ENCODE measurements around the gene RNF212.
"Not testable (repeated sequence)": the region's sequence is repeated elsewhere in the genome, so short reads cannot be mapped to it uniquely, and the experiment has no call there.

Gene RNF212

DNA sequence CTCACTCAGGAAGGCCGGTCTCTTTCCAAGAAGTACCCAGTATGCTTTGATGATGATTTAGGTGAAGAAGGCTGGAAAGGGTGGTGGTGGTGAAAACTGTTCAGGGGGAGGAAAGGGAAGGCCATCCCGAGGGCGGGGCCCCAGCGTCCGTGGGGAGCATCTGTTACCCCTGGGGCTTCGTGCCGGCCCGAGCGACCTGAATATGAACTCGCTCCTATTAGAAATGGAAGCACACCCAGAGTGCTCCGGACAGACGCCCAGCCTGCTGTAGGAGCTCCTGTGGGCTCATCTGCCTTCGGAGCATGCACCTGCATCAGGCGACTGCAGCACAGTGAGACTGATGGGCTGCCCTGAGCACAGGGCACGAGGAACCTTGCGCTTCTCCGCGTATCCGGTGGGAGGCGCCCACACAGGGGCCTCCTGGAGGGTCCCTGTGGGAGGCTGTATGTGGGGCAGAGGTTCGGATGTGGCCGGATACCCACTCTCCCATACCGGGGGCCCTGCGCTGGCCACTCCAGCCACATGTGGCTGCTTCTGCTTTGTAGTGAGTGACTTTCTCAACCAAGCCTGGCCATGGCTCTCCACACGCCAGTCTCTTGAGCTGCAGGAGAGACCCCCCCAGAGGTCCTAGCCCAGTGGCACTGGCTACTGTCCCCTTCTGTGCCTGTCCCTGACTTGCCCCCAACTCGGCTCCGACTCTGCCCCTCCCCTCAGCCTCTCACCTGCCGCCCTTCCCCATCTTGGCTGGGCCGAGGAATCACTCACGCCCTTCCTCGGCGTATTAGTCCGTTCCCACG is 65.2 kb downstream of the RNF212 start:
- no peak for DNase-seq

DNA sequence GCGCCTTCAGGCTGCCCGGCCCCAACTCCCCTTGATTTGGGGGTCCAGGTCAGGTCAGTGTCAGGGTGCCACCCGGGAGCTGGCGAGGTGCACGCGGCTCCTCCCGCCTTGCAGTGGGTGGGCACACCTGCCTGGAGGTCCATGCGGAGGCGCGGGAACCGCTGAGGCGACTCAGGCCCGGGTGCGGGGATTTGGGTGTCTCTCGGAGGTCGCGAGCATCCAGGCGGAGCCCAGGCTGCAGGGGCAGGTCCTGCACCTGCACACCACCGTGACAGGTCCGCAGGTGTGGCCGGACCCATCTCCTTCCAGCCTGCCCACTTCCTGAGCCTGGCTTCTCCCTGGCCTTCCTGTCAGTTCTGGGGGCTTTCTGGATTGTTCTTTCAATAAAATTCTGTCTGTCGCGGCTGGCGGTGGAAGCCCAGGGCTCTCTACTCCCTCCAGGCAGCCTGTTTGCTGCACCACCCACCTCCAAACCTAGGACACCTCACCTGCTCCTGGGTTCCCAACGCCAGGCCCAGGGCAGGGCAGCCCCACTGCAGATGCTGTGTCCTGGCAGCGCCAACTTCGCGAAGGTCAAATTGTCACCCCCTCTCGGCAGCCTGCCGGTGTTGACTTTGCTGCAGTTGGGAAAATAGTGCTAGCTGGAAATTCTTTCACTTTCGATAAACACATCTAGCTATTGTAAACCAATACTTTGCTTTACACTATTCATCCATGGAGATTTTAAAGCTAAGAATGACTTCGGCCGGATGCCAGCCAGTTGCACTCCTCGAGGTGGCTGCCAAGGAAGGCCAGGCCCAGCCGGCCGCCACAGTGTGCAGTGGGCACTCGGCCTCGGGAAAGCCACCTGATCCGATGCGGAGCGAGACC is 66.0 kb downstream of the RNF212 start:
- no peak for DNase-seq

DNA sequence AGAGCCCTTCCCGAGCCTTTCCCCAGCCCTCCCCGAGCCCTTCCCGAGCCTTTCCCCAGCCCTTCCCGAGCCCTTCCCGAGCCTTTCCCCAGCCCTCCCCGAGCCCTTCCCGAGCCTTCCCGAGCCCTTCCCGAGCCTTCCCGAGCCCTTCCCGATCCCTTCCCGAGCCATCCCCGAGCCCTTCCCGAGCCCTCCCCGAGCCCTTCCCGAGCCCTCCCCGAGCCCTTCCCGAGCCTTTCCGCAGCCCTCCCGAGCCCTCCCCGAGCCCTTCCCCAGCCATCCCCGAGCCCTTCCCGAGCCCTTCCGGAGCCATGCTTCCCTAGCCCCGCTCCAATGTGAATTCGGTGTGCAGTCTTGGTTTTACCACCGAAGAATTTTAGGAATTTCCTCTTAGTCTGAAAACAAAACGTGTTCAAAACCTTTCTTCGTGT is 66.8 kb downstream of the RNF212 start:
- DNase-seq, result not testable (repeated sequence)

DNA sequence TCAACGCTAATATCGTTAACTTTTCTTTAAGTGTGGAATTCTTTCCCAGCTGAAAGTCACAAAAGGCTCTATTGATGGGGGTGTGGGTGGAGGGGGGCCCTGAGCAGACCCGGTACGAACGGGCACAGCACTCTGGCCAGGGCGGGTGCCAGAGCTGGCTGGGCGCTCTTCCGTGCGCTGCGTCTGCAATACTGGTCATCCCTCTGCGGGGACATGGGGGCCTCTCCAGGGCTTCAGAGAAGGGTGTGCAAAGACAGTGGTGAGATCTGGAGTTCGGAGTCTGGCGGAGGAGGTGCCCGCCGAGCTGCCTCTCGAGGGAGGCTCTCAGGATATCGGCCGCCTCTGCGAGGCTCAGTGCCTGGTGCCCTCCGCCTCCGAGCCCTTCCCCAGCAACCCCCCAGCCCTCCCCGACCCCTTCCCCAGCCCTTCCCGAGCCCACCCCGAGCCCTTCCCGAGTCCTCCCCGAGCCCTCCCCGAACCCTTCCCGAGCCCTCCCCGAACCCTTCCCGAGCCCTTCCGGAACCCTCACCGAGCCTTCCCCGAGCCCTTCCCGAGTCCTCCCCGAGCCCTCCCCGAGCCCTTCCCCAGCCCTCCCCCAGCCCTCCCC is 67.7 kb downstream of the RNF212 start:
- no peak for DNase-seq

DNA sequence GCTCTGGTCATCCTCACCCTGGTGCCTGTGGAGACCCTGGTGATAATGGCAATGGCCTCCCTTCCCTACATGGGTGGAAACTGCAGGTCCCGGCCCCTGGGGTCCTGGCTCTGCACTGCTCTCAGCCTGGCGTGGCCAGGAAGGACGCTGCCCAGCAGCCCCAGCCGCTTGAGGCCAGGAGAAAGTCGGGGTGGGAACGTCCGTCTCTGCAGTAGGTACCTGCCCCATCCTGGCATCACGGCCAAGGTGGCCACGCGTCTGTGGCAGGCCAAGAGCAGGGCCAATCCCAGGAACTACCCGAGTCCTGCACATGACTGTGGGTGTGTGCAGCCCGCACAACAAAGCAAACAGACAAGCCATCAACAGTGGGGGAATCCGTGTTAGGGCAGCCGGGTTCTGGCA is 68.2 kb downstream of the RNF212 start:
- DNase-seq, result no peak

DNA sequence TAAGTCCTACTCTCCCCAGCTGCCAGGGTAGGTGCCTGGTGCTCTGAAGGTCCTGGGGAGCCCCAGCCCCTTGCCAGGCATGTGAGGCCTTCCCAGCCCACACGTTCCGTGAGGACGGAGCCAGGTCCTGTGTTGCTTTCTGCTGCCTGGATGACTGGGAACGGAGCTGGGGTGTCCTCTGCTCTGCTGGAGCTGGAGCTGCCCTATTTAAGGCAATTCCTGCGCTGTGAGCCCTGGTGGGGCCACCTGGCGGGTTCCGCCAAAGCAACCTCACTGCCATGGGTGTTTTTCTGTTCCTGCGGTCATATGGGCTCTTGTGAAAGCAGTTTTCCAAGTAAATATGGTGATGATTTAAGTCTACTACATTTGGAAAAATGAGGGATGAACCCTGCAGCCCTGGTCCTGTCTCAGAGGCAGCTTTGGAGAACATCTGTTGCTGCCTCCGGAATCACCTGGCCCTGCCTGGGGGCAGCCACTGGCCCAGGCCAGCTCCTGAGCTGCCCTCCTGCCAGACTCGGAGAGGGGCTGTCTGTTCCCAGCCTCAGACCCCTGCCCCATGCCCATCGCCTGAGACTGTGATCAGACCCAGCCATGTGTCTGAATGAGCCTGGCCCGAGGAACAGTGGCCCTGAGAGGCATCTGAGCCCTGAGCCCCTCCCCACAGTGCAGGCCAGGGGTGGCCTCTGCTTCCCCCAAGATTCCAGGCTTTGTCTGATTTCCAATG is 68.7 kb downstream of the RNF212 start:
- DNase-seq, result no peak

DNA sequence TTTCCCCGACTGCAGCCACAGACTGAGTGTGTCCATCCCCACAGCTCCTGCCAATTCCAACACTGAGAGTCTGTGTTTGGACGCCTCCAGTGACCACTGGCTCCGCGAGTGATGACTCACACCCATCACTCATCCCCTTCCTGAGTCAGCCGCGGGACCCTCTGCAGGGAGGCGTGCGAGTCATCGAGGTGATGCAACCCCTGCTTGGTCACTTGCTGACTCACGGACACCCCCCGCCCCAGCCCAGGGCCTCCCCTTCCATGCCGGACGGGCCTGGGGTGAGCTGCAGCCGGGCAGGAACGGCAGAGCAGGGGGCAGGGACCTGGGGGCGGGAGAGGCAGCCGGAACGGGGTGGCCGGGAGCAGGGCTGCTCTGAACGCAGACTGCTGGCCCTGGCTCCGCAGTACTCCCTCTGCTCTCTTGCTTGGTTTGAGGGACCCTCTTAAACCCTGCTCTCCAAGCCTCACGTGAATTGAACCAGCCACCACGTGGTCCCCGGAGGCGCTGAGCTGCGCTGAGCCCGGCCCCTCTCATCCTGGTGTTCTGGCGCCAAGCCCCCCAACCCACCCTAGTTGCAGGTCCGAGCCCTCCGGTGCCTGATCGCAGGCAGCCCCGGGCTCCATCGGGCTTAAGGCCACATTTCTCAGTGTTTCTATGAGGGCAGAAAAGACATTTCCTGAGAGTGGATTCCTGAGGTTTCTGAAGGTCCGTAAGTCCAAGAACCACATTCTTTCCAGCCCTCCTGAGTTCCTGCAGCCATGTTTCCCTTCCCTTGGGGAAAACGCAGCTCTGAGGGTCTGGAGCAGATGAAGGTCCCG is 69.5 kb downstream of the RNF212 start:
- DNase-seq, result no peak

DNA sequence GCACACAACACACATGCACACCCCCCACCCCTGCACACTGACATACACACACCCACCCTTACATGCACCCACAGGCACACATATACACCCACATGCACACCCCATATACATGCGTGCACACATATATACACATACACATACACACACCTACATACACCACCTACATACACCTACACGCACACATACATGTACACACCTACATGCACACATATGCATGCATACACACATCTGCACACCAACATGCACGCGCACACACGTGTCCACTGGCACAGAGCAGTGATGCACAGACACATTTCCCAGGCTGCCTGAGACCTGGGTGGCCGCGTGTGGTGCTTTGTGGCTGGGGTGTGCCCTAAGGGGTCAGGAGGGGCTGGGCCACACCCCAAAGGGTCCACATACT is 70.2 kb downstream of the RNF212 start:
- no peak for DNase-seq

DNA sequence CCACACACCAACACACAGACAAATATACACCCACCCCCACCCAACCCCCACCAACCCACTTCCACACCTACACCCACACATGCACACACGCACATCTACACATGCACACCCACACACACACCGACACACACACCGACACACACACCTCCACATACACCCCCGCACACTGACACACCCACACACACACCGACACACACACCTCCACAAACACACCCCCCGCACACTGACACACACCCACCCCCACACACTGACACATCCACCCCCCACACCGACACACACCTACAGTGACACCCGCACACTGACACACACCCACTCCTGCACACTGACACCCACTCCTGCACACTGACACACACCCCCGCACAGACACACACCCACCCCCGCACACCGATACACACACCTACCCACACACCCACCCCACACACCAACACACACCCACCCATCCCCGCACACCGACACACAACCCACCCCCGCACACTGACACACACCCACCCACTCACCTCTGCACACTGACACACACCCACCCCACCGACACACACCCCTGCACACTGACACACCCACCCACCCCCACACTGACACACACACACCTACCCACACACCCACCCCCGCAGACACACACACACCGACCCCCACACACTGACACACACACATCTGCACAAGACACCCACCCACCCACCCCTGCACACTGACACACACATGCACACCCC is 70.9 kb downstream of the RNF212 start:
- no peak for DNase-seq

DNA sequence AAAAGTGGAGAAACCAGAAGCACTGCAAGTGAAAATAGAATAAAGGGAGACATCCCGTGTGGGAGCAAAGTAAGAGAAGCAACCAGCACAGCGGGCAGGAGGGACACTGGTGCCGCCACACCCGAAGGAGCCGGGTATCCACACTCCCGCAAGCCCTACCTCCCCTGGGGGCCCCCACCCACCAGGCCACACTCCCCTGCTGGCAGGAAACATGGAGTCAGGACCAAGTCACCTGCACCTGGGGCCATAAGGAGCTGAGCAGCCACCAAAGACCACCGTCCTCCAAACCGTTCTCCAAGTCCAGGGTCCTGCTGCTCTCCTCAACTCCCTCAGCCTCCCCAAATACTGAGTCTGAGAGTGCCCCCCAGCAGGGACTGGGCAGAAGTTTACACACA is 71.4 kb downstream of the RNF212 start:
- no peak for DNase-seq

DNA sequence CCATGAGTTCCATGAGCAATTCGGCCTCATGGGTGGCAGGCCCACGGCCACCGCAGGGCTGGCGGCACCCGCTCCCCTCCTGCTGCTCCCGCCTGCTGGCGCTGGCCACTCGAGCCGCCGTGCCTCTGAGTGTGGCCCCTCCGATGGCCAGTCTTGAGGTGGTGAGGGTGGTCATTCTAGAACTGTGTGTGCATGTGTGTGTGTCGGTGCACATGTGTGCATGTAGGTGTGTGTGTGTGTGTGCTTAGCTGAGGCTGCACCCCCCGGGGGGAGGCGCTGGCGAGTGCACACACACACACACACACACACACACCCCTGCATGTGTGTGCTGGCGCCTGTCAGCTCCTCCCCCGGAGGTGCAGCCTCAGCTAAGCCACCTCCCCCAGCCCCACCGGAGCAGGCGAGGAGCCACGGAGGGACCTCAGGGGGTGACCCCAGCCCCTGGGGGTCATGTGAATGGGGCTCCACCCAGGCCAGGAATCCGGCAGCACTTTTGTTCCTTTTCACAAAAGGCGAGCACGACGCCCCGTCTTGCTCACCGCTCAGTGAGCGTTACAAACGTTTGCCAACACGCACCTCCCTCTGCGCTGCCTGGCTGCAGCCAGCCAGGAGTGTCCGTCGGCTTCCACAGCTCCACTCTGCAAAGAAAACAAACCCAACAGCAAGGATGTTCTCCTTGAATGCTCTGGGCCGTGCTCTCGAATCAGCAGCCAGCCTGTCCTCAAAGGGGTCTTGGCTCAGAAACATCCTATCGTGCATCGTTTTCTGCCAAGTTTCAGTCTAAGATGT is 72.0 kb downstream of the RNF212 start:
- no peak for DNase-seq

DNA sequence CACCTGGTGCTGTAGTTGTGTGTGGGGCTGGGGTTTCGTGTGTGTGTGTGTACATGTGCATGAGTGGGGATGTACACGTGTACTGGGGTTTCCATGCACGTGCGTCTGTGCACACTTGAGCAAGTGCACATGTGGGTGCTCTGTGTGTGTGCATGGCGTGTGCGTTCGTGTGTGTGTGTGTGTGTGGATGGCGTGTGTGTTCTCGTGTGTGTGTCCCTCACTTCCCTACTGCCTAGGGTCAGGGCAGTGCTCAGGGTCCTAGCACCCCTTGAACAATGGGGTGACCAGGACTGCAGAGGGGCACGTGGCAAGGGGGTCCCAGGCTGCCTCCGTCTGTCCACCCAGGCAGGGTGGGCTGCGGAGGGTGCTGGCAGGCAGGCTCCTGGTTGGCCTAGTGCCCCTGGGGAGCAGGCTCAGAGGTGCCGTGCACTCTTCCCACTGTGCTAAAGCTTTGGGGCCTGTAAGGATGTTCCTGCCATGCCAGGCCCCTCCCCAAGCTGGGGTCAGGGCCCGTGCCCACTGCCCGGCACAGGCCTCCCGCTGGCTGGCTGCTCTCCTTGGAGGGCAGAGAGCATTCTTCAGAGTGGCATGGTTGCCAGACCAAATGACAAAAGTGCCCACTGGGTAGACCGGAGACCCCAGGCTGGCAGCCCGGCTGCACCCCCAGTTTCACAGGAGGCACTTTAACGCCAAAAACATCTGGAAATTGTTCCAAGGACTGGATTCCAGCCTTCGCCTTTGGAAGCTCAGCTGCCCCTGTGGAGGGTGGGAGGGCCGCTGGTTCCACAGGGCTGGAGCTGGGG is 72.8 kb downstream of the RNF212 start:
- no peak for DNase-seq

DNA sequence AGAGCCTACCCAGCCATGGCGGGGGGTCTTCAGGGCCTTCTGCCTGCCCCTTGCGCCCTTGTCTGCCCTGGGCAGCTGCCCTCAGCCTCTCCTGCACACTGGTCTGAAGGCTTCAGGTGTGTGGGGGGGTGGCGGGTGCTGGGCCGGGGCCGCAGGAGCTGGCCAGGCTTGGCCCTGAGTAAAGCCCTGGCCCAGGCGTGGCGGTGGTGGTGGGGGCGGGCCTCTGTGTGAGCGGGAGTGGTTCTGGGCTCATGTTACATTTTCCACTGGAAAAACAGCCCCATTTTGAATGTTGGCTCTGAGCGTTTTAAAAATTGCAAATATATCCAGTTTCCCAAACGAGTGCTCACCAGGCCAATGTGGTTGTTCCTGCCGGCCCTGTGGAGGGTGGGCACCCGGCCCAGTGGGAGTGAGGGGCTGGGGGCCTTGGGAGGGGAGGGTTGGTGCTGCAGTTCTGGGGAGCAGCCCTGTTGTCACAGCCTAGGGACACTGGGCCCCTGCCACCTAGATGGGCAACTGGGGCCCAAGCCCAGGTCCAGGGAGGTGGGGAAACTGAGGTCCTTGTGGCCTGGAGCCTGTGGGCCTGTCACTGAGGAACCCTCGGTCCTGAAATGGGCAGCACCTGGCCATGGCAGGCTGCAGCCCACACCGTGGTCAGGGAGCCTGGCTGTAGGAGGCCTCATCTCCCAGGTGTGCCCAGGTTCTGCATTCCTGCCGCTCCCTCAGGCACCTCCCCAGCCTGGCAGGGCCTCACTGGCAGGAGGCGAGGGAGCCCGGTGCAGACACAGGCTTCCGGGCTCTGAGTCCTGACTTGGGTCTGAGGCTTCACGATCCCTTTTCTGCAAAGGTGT is 73.6 kb downstream of the RNF212 start:
- no peak for DNase-seq

DNA sequence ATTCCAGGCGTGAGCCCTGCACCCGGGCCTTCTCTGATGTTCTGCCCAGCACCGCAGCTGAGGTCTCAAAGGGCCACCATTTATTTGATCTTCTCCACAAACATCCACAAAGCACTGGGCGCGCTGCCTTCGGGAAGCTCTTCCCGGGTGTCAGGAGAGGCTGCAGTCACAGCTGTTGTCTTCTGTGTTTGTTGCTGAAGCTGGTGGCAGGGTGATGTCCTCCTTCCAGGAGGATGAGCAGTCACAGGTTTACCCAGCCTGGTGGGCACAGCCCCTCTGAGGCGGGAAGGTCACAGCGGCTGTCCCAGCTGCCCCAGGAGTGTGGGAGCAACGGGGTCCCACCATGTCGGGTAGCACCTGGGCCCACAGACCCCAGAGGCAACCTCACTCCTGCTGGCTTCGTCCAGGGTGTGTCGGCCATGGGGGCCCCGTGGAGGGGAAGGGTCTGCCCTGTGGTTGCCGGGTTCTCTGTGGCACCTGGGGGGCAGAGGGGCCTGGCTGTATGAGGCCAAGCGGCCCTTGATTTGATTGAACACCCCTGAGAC is 74.3 kb downstream of the RNF212 start:
- DNase-seq, result no peak

DNA sequence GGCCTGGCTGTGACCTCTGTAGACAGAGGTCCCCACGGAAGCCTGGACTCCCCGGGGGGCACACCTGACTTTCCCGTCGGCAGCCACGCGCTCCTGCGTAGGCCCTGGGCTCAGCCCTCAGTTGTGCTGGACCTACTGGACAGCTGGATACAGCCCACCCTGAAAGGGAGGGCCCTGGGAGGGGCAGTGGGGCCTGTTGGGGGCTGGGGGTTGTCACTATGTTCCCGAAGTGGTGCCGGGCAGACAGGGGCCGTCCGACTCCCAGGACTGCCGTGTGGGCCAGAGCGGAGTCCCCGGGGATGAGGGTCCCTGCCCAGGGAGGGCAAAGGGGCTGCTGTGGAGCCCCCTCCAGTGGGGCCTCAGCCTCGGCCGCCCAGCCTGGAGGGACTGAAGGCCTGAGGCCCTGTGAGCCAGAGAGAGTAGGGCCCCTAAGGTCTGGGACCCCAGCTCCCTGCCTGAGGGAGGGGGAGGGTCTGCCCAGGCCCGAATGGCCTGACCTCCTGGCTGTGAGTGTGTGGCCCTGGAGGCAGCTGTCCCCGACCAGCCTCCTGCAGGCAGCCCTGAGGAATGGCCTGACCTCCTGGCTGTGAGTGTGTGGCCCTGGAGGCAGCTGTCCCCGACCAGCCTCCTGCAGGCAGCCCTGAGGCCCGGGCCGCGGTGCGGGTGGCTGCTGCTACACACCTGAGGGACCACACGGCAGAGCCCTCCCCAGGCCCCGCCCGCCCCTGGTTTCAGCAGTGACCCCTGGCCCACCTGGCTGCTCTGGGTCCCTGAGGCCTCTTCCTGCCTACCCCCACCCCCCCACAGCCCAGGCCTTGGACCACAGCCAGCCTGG is 76.2 kb downstream of the RNF212 start:
- no peak for DNase-seq

DNA sequence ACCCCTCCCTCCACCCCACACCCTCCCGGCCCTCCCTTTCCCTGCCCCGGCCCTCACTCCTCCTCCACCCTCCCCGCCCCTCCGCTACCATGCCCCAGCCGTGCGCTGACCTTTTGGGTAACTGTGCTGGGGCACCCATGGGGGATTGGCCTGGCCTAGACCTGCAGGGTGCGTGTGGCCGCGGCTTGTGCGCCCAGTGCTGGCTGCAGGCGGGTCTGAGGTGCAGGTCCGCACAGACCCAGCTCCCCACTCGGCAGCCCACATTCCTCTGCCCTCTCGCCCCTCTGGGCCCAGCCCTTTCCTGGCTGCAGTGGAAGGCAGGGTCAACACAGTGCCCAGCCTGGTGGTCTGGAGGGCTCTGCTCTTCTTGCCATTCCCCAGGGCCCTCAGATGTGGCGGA is 77.3 kb downstream of the RNF212 start:
- no peak for DNase-seq

DNA sequence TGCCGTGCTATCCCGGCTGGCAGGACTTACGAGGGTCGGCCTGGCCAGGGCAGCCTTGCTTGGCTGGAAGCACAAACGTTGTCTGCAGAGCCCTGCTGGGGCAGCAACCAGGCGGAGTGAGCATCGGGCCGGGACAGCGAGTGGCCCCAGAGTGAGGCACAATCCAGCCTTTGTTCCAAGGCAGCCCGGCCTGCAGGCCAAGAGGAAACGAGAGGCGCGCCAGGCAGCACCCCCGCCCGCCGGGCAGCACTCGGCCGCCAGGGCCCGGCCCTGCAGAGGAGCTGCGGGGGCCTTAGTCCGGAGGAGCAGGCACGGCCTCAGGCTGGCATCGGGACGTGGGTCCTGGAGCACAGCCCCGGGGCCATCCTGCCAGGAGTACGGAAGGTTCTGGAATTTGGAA is 77.9 kb downstream of the RNF212 start:
- DNase-seq, result no peak

Data from stimulated activated CD4-positive, alpha-beta T cell treated with anti-CD3 and anti-CD28 coated beads, Interleukin-12 subunit alpha, Interleukin-12 subunit beta, amount 100 ng/mL, for 4 hours (primary cell).